Right lobe of liver (tissue), 4 donors: ENCODE results near the gene CPSF4.

Source experiments
- CTCF ChIP-seq, 4 donors: fragments of 200-600 bp in 3 of 4; fragments of 450-650 bp in 1 of 4; IDR thresholded peaks; one replicate each; pipeline versions ENCODE4 v1.5.1 to v1.8.0; 2016 to 2022; ENCODE audit warnings: antibody characterized with exemption in 4 of 4, mild to moderate bottlenecking in 2 of 4
- POLR2A ChIP-seq: fragments of 450-650 bp; IDR thresholded peaks from one replicate; pipeline ENCODE4 v1.6.1; 2017; ENCODE audit warnings: antibody characterized with exemption, mild to moderate bottlenecking
- donor health status: DM: no; HTN: no; CAD: no.
- donor health status: DM: no; HTN: no; CAD: no.
- donor health status: DM: no; HTN: yes; CAD: no.

GRCh38 chr7:99399597-99399996, 39.1 kb upstream of the CPSF4 start:
- TF ChIP-seq CTCF (IDR thresholded peaks at IDR 0.05), result no peak
- no peak for TF ChIP-seq POLR2A
